IPS-20b (cell line): ENCODE measurements around the gene WDR86.

ENCODE experiments used
- H3K27ac ChIP-seq: one replicate; pipeline ENCODE4 v1.5.1; 2013; ENCODE audit warnings: low read length
- H3K27me3 ChIP-seq: 2 replicates; pipeline ENCODE4 v1.6.1; 2013; ENCODE audit warnings: mild to moderate bottlenecking, low read length, inconsistent platforms; ENCODE audit not compliant: insufficient read depth
- H3K36me3 ChIP-seq: 2 replicates; pipeline ENCODE4 v1.6.1; 2013; ENCODE audit warnings: low read depth, mild to moderate bottlenecking, inconsistent platforms, low read length, moderate library complexity; ENCODE audit not compliant: insufficient read depth
- H3K4me1 ChIP-seq: 2 replicates; pipeline ENCODE4 v1.6.1; 2013; ENCODE audit warnings: mild to moderate bottlenecking, control low read depth, inconsistent platforms, low read length, moderate library complexity; ENCODE audit not compliant: insufficient read depth
- H3K4me3 ChIP-seq: 2 replicates; pipeline ENCODE4 v1.5.1; 2013; ENCODE audit warnings: mild to moderate bottlenecking, low read length, inconsistent platforms
- H3K9ac ChIP-seq: 2 replicates; pipeline ENCODE4 v1.6.1; 2013; ENCODE audit warnings: low read depth, mild to moderate bottlenecking, inconsistent platforms, low read length, moderate library complexity
- H3K9me3 ChIP-seq: 2 replicates; pipeline ENCODE4 v1.6.1; 2013; ENCODE audit warnings: mild to moderate bottlenecking, low read depth, low read length, inconsistent platforms; ENCODE audit not compliant: insufficient read depth

The WDR86 gene

GRCh38 chr7:151423936-151424335 is 14.1 kb upstream of the WDR86 start:
- no peak overlapping the region for H3K9ac ChIP-seq
- H3K4me3 ChIP-seq, result no peak overlapping the region
- H3K27ac ChIP-seq, result no peak overlapping the region
- H3K9me3 ChIP-seq, result peaks cover 6% of the 10 kb centered on the region; the same call in 1 of the 2 replicates
- no peaks in the 10 kb centered on the region for H3K36me3 ChIP-seq
- H3K4me1 ChIP-seq, result peaks cover 7% of the 10 kb centered on the region; the same call in 1 of the 2 replicates
- no peaks in the 10 kb centered on the region; the same call in 1 of the 2 replicates for H3K27me3 ChIP-seq

GRCh38 chr7:151423226-151423625 is 13.4 kb upstream of the WDR86 start:
- H3K27ac ChIP-seq, result no peak overlapping the region
- no peaks in the 10 kb centered on the region for H3K36me3 ChIP-seq
- no peaks in the 10 kb centered on the region; the same call in 1 of the 2 replicates for H3K4me1 ChIP-seq
- H3K9me3 ChIP-seq, result peaks cover 6% of the 10 kb centered on the region; the same call in 1 of the 2 replicates
- no peaks in the 10 kb centered on the region; the same call in 1 of the 2 replicates for H3K27me3 ChIP-seq
- no peak overlapping the region for H3K4me3 ChIP-seq
- H3K9ac ChIP-seq, result no peak overlapping the region

DNA sequence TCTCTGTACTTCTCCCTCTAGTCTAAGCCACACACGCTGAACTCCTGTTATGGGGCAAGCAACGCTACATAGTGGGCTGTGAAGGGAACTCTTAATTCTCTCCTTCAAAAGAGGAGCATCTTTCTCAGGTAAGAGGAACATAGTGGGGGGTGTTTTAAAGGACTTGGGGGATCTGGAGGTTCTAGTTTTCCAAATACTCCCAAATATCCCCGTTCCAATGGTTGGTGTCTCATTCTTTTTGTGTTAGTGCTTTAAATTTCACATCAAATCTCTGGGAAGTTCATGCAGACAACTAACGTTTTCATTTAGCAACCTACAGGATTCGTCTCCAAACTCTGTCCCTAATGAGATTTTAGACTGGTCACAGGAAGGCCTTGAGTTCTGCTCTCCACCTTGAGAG is 12.4 kb upstream of the WDR86 start:
- Histone ChIP-seq H3K36me3 (no peaks in the 10 kb centered on the region), H3K9ac (no peak overlapping the region), H3K27ac (no peak overlapping the region), H3K4me1 (no peaks in the 10 kb centered on the region), H3K4me3 (no peak overlapping the region), H3K27me3 (peaks cover under 1% of the 10 kb centered on the region), H3K9me3 (peaks cover 6% of the 10 kb centered on the region; the same call in 1 of the 2 replicates)

- Histone ChIP-seq H3K4me1 (peaks cover 3% of the 10 kb centered on the region; the same call in 1 of the 2 replicates), H3K27me3 (peaks cover 21% of the 10 kb centered on the region), H3K9me3 (peaks cover 6% of the 10 kb centered on the region; the same call in 1 of the 2 replicates), H3K36me3 (no peaks in the 10 kb centered on the region), H3K4me3 (no peak overlapping the region), H3K9ac (no peak overlapping the region), H3K27ac (no peak overlapping the region)
These were observed 10.3 kb upstream of the WDR86 start for GRCh38 chr7:151420144-151420543.

DNA sequence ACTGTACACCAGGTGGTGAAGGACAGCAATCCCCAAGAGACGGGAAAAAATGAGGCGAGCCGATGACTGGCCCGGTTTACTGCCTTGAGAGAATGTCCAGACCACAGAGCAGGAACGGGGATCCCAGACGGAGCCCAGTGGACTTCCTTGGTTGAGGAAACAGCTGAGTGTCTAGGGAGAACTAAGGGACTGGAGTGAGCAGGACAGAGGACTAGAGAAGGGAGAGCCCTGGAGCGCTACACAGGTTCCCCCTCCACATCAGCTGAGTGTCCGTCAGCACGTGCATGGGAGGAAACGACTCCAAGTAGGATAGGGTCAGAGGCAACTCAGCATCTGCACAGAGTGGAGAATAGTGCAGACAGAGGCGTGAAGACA is 7.1 kb upstream of the WDR86 start:
- peaks cover 3% of the 10 kb centered on the region; the same call in 1 of the 2 replicates for H3K4me1 ChIP-seq
- H3K9me3 ChIP-seq, result peaks cover 6% of the 10 kb centered on the region; the same call in 1 of the 2 replicates
- H3K36me3 ChIP-seq, result no peaks in the 10 kb centered on the region
- no peak overlapping the region for H3K4me3 ChIP-seq
- H3K9ac ChIP-seq, result no peak overlapping the region
- no peak overlapping the region for H3K27ac ChIP-seq
- peaks cover 37% of the 10 kb centered on the region for H3K27me3 ChIP-seq

- Histone ChIP-seq H3K36me3 (no peaks in the 10 kb centered on the region), H3K9me3 (peaks cover 6% of the 10 kb centered on the region; the same call in 1 of the 2 replicates), H3K4me1 (peaks cover 5% of the 10 kb centered on the region; the same call in 1 of the 2 replicates), H3K9ac (no peak overlapping the region), H3K27ac (no peak overlapping the region), H3K4me3 (no peak overlapping the region), H3K27me3 (peaks cover 43% of the 10 kb centered on the region)
These were observed 6.5 kb upstream of the WDR86 start for GRCh38 chr7:151416112-151416940.

DNA sequence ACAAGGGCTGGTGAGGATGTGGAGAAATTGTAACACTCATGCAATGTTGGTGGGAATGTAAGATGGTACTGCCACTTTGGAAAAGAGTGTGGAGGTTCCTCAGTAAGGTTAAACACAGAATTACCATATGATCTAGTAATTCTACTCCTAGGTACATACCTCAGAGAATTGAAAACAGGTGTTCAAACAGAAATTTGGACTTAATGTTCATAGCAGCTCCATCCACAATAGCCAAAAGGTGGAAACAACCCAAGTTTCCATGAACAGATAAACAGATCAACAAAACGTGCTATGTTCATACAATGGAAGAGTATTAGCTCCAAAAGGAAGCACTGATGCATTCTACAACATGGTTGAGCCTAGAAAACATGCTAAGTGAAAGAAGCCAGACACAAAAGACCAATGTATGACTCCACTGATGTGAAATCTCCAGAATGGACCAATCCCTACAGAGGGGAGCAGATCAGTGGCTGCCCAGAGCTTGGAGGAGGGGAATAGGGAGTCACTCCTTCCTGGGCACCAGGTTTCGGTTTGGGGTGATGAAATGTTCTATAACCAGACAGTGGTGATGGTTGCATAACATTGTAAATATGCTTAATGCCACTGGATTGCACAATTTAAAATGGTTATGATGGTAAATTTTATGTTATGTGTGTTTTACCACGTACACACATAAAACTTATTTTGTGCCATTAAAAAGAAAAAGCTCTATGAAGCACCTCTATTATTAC is 5.7 kb upstream of the WDR86 start:
- peaks cover 51% of the 10 kb centered on the region for H3K27me3 ChIP-seq
- peaks cover 12% of the 10 kb centered on the region; the same call in 1 of the 2 replicates for H3K4me1 ChIP-seq
- H3K9ac ChIP-seq, result no peak overlapping the region
- no peaks in the 10 kb centered on the region for H3K36me3 ChIP-seq
- H3K27ac ChIP-seq, result no peak overlapping the region
- no peak overlapping the region for H3K4me3 ChIP-seq
- H3K9me3 ChIP-seq, result peaks cover 6% of the 10 kb centered on the region; the same call in 1 of the 2 replicates

DNA sequence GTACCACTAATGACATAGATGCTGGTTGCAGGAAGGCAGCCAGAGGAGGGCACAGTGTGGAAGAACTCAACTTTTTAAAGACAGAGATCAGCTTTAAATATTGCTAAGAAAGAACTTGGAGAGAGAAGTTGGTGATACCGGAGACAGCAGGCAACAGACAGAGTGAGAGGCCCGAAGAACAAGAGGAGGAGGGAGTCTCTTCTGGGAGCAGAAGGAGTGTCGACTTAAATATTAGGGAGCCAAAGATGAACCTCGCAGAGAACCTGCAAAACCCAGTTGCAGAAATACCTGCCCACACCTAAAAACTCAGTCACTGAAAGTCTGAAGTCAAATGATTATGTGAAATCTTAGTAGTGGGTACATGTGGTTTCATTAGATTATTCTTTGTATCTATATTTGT is 3.4 kb upstream of the WDR86 start:
- Histone ChIP-seq H3K9me3 (no peaks in the 10 kb centered on the region), H3K4me3 (no peak overlapping the region), H3K27ac (no peak overlapping the region), H3K4me1 (peaks cover 12% of the 10 kb centered on the region; the same call in 1 of the 2 replicates), H3K36me3 (no peaks in the 10 kb centered on the region), H3K9ac (no peak overlapping the region), H3K27me3 (peaks cover 64% of the 10 kb centered on the region)

DNA sequence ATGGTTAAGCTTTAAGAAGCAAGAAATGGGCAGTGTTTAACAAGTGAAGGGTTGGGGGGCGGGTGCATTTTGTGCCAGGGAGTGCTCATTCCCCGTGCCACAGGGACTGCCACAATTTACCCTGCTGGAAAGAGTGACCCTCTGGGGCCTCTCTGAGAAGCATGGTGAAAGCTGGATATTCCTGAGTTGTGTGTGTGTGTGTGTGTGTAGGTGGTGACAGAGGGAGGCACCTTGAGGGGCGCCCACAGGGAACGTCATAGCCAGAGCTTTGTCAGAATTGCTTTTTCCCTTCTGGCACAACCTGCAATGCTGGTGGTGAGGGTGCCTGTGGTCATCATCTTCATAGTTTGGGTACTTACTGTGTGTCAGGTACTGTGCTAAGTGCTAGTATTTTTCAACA is 2.5 kb upstream of the WDR86 start:
- H3K4me1 ChIP-seq, result peaks cover 12% of the 10 kb centered on the region; the same call in 1 of the 2 replicates
- H3K9me3 ChIP-seq, result no peaks in the 10 kb centered on the region
- no peaks in the 10 kb centered on the region for H3K36me3 ChIP-seq
- no peak overlapping the region for H3K9ac ChIP-seq
- H3K27ac ChIP-seq, result no peak overlapping the region
- H3K27me3 ChIP-seq, result peaks cover 64% of the 10 kb centered on the region
- no peak overlapping the region for H3K4me3 ChIP-seq

- peaks cover 57% of the 10 kb centered on the region for H3K27me3 ChIP-seq
- peaks cover 12% of the 10 kb centered on the region; the same call in 1 of the 2 replicates for H3K4me1 ChIP-seq
- H3K36me3 ChIP-seq, result peaks cover 6% of the 10 kb centered on the region; the same call in 1 of the 2 replicates
- H3K4me3 ChIP-seq, result no peak overlapping the region
- H3K9ac ChIP-seq, result no peak overlapping the region
- no peak overlapping the region for H3K27ac ChIP-seq
- H3K9me3 ChIP-seq, result no peaks in the 10 kb centered on the region
These were observed 1.7 kb upstream of the WDR86 start for GRCh38 chr7:151411551-151411950.

DNA sequence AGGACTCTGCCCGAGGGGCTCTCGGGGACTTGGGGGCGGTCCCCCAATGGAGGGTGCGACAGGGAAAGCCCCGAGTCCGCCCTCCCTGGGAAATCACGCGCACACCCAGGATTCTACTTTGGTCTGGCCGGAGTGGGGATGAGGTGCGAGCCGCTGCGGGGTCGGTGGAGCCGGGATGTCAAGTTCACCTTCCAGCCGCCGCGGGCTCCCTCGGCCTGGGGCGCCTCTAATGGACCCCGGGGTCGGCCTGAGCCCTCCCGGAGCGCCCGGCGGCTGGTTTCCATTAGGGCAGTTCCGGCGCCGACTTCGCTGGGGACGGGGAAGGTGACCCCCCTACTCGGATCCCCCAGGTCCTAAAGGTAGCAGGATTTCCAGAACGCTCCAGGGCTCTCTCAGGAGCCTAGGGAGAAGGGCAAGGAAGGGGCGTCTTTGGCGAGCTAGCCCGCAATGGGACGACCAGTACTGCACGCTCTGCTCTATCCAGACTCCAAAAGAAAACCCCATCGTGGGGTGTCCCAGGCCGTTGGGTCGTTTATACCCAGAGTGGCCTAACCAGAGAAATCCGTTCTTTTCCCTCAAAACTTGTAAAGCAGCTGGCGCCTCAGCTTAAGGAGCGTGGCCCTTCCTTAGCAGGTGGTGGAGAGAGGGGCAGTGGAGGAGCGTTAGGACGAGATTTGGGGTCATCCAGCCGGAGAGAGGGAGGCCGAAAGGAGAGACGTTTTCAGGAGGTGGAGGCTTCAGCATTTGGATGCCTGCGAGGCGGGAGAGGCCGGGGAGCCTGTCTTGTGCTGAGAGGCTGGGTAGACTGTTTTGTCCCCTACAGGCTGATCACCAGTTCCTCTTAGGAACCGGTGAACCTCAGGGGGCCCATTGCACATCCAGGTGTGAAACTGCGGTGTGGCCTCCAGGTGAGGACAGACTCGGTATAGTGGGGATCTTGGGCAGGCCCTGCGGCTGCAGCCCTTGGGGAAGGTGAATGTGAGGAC is 860 bp upstream of the WDR86 start:
- Histone ChIP-seq H3K36me3 (peaks cover 7% of the 10 kb centered on the region; the same call in 1 of the 2 replicates), H3K4me3 (peak overlapping the region; percentile 88), H3K27me3 (peaks cover 48% of the 10 kb centered on the region), H3K9me3 (no peaks in the 10 kb centered on the region), H3K27ac (no peak overlapping the region), H3K4me1 (peaks cover 9% of the 10 kb centered on the region; the same call in 1 of the 2 replicates), H3K9ac (peak overlapping the region; percentile 87)
